OCI-LY1 (cell line): Measurements from ENCODE around the gene ANKH.

Experiments
- H2AFZ ChIP-seq: fragments of 200-600 bp; sonication (generic), shearing (Covaris generic); 2 replicates; pipeline ENCODE4 v1.6.0; 2014; ENCODE audit warnings: antibody characterized with exemption, mild to moderate bottlenecking, low read length
- H3F3A ChIP-seq: fragments of 200-600 bp; sonication (generic), shearing (Covaris generic); 2 replicates; pipeline ENCODE4 v1.6.0; 2014; ENCODE audit warnings: mild to moderate bottlenecking, antibody characterized with exemption, low read length, moderate library complexity; ENCODE audit not compliant: insufficient read depth
- H3K27ac ChIP-seq: fragments of 200-600 bp; sonication (generic); 2 replicates; pipeline ENCODE4 v1.5.1; 2014; ENCODE audit warnings: low read length, mixed run types, mild to moderate bottlenecking, low read depth; ENCODE audit not compliant: poor library complexity, severe bottlenecking
- H3K27me3 ChIP-seq: fragments of 200-600 bp; sonication (generic); 2 replicates; pipeline ENCODE4 v1.6.0; 2014; ENCODE audit warnings: antibody characterized with exemption, mild to moderate bottlenecking, low read length, moderate library complexity; ENCODE audit not compliant: insufficient read depth
- H3K36me3 ChIP-seq: fragments of 200-600 bp; sonication (generic); 2 replicates; pipeline ENCODE4 v1.6.1; 2014; ENCODE audit warnings: mild to moderate bottlenecking, antibody characterized with exemption, low read length, moderate library complexity, mixed read lengths; ENCODE audit not compliant: insufficient read depth
- H3K4me1 ChIP-seq: fragments of 200-600 bp; sonication (generic); 2 replicates; pipeline ENCODE4 v1.5.1; 2014; ENCODE audit warnings: mild to moderate bottlenecking, low read length, moderate library complexity; ENCODE audit not compliant: insufficient read depth, severe bottlenecking
- H3K4me2 ChIP-seq: fragments of 200-600 bp; sonication (generic), shearing (Covaris generic); 2 replicates; pipeline ENCODE4 v1.6.1; 2014; ENCODE audit warnings: low read length
- H3K4me3 ChIP-seq: fragments of 200-600 bp; sonication (generic); 2 replicates; pipeline ENCODE4 v1.5.1; 2014; ENCODE audit warnings: low read length, low read depth, mild to moderate bottlenecking, mixed read lengths; ENCODE audit not compliant: poor library complexity, severe bottlenecking
- H3K79me2 ChIP-seq: fragments of 200-600 bp; shearing (Covaris generic); 2 replicates; pipeline ENCODE4 v1.6.1; 2016; ENCODE audit warnings: mixed run types, low read length, mixed read lengths; ENCODE audit not compliant: insufficient read depth
- H3K9ac ChIP-seq: fragments of 200-600 bp; sonication (generic), shearing (Covaris generic); 2 replicates; pipeline ENCODE4 v1.6.1; 2014; ENCODE audit warnings: mild to moderate bottlenecking, low read length, mixed read lengths
- H3K9me2 ChIP-seq: fragments of 200-600 bp; sonication (generic), shearing (Covaris generic); 2 replicates; pipeline ENCODE4 v1.6.1; 2014; ENCODE audit warnings: low read depth, mild to moderate bottlenecking, low read length, mixed read lengths
- H3K9me3 ChIP-seq: fragments of 200-600 bp; shearing (Covaris generic); 2 replicates; pipeline ENCODE4 v1.6.1; 2014; ENCODE audit warnings: low read length, mixed read lengths
- H4K20me1 ChIP-seq: fragments of 200-600 bp; sonication (generic), shearing (Covaris generic); 2 replicates; pipeline ENCODE4 v1.6.0; 2016; ENCODE audit warnings: mild to moderate bottlenecking, low read length; ENCODE audit not compliant: insufficient read depth
- EZH2 ChIP-seq: fragments of 200-600 bp; sonication (generic), shearing (Covaris generic); IDR thresholded peaks from 2 replicates; pipeline ENCODE4 v1.8.0; 2017; ENCODE audit warnings: borderline replicate concordance, mixed run types, mild to moderate bottlenecking, antibody characterized with exemption, low read length, moderate library complexity, mixed read lengths
- TF ChIP-seq, protein P1 (sequence below): fragments of 200-600 bp; sonication (generic), shearing (Covaris generic); IDR thresholded peaks from 2 replicates; pipeline ENCODE4 v1.5.1; 2017; ENCODE audit warnings: mild to moderate bottlenecking, antibody characterized with exemption, low read length, moderate library complexity, mixed read lengths

Gene ANKH

DNA sequence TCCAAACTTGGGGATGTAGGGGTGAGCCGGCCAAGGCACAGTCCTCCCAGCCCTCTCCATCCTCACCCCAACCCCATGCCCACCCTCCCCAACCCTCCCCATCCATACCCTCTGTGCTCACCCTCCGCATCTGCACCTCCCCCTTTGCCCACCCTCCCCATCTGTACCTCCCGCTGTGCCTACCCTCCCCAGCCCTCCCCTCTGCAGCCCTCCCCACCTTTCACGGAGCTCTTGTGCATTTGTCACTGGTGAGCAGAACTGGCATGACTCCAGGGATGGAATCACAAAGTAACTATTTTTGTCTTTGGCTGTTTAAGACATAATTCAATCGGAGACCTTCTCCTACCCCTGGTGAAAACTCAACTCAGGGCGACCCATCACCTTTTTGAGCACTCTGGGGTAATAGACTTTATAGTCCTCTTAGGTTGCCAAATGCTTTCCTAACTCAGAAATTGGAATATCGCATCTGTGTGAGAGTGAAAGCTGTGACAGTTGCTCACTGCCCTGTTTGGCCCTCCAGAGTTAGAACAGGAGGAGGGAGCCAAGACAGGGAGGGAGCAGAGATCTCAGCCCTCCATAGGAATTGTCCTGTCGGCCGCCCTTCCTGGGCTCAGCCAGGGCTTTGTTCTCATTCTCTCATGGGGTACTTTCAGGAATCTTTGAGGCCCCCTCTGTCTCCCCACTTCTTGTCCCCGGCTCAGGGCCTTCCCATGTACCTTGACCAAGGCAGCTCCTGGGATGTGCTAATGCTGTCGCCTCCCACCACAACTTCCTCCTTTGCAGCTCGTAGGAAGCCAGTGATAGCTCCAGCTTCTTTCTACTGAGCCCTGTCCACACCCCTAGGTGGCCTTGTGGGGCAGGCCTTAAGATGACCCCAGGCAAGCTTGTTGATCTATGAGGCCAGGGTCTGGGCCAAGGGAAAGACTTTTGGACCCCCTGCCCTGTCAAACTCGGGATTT lies 170.8 kb downstream of the ANKH start:
- H3K9me2 ChIP-seq: no peaks in the 10 kb centered on the region
- no peak overlapping the region for H3K4me2 ChIP-seq
- H3K27me3 ChIP-seq: no peaks in the 10 kb centered on the region
- H4K20me1 ChIP-seq: no peaks in the 10 kb centered on the region
- H3K4me3 ChIP-seq: no peak overlapping the region
- TF ChIP-seq EZH2: no peak
- TF ChIP-seq, protein P1, sequence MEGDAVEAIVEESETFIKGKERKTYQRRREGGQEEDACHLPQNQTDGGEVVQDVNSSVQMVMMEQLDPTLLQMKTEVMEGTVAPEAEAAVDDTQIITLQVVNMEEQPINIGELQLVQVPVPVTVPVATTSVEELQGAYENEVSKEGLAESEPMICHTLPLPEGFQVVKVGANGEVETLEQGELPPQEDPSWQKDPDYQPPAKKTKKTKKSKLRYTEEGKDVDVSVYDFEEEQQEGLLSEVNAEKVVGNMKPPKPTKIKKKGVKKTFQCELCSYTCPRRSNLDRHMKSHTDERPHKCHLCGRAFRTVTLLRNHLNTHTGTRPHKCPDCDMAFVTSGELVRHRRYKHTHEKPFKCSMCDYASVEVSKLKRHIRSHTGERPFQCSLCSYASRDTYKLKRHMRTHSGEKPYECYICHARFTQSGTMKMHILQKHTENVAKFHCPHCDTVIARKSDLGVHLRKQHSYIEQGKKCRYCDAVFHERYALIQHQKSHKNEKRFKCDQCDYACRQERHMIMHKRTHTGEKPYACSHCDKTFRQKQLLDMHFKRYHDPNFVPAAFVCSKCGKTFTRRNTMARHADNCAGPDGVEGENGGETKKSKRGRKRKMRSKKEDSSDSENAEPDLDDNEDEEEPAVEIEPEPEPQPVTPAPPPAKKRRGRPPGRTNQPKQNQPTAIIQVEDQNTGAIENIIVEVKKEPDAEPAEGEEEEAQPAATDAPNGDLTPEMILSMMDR: no peak
- peaks cover 2% of the 10 kb centered on the region for H3K4me1 ChIP-seq
- H3F3A ChIP-seq: no peaks in the 10 kb centered on the region
- no peak overlapping the region for H3K9ac ChIP-seq
- H3K36me3 ChIP-seq: peaks cover 52% of the 10 kb centered on the region
- H2AFZ ChIP-seq: no peak overlapping the region
- H3K27ac ChIP-seq: no peak overlapping the region
- H3K79me2 ChIP-seq: no peaks in the 10 kb centered on the region
- H3K9me3 ChIP-seq: no peaks in the 10 kb centered on the region

DNA sequence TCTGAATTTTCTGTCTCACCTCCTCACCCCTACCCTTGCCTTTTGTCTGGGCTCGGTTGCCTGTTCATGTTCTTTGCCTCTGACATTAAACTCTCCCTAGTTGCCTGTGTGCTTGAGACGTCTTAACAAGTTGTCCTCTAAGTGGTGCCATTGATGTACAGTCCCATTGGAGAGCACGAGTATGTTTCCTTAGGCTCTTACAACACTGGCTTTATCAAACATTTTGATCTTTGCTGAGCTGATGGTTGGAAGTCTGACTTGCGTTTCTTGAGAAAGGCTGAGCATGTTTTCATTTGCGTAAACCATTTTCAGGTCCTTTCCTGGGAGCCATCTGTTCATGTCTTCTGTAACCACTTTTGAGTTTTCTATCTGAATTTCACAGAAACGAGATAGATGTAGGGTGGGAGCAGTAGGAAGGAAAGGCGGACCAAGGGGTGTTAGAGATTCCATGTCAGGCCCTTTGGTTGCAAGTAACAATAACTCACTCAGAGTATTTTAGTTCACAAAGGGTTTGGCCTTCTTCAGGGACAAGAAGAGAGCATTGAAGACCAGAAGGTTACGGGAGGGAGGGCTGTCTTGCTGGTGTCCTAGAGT lies 171.7 kb downstream of the ANKH start:
- H4K20me1 ChIP-seq: no peaks in the 10 kb centered on the region
- no peak for TF ChIP-seq EZH2
- TF ChIP-seq, protein P1: no peak

GRCh38 chr5:14699159-14699558 lies 172.4 kb downstream of the ANKH start:
- H3K79me2 ChIP-seq: no peaks in the 10 kb centered on the region
- no peak overlapping the region for H2AFZ ChIP-seq
- H3K9me3 ChIP-seq: no peaks in the 10 kb centered on the region
- H3K27me3 ChIP-seq: no peaks in the 10 kb centered on the region
- no peak overlapping the region for H3K27ac ChIP-seq
- H3K4me1 ChIP-seq: no peaks in the 10 kb centered on the region
- H3K4me2 ChIP-seq: no peak overlapping the region
- no peaks in the 10 kb centered on the region for H4K20me1 ChIP-seq
- H3F3A ChIP-seq: no peaks in the 10 kb centered on the region
- no peaks in the 10 kb centered on the region for H3K9me2 ChIP-seq
- peaks cover 54% of the 10 kb centered on the region for H3K36me3 ChIP-seq
- no peak overlapping the region for H3K4me3 ChIP-seq
- TF ChIP-seq EZH2: no peak
- TF ChIP-seq, protein P1: no peak
- no peak overlapping the region for H3K9ac ChIP-seq

More for the DNA sequence above, 171.7 kb downstream of the ANKH start:
- H3K36me3 ChIP-seq: peaks cover 52% of the 10 kb centered on the region
- no peak overlapping the region for H2AFZ ChIP-seq
- H3K27ac ChIP-seq: no peak overlapping the region
- no peak overlapping the region for H3K4me3 ChIP-seq
- H3K27me3 ChIP-seq: no peaks in the 10 kb centered on the region
- H3K9me3 ChIP-seq: no peaks in the 10 kb centered on the region
- no peaks in the 10 kb centered on the region for H3F3A ChIP-seq
- H3K79me2 ChIP-seq: no peaks in the 10 kb centered on the region
- H3K9ac ChIP-seq: no peak overlapping the region
- H3K4me1 ChIP-seq: no peaks in the 10 kb centered on the region
- no peaks in the 10 kb centered on the region for H3K9me2 ChIP-seq
- H3K4me2 ChIP-seq: no peak overlapping the region
